Left colon (tissue), 2 donors: ENCODE measurements around the gene BCORL1. TPM values are rescaled to one million over a fixed set of nuclear protein-coding genes. Genes with fewer than 3 reads are reported as not detected.

Experiments
- ATAC-seq: fragments of 200-7000 bp; cut with Tn5 transposase; one replicate; pipeline ENCODE4 v1.9.1; 2020; ENCODE audit warnings: mild to moderate bottlenecking, moderate library complexity
- DNase-seq, 2 donors: peaks; one replicate each; pipeline ENCODE4 v3.0.0-alpha.2; 2020
- intact Hi-C, 2 donors: fragments of 100-400 bp; cut with DNase I in 1 of 2; cut with micrococcal nuclease in 1 of 2; formaldehyde crosslinking; loops; one replicate each; pipeline versions ENCODE4 v1.11.2 to v1.14.0; 2022; cut with DNase I, micrococcal nuclease
- total RNA-seq, 2 donors: library from RNA; stranded (reverse); fragmentation: NEBNext Ultra II Directional; extraction: Animal tissue kit (Norgen Biotek cat#: 25700); gene quantifications; one replicate each; pipeline ENCODE4 v1.2.1, GENCODE V29; 2021
- donor health status: DM: no; HTN: no; CAD: no.
- donor health status: DM: yes; HTN: yes; CAD: no.

The BCORL1 gene
- total RNA-seq, 2 donors from 2014 or later = 10.6 to 12.2 TPM

DNA sequence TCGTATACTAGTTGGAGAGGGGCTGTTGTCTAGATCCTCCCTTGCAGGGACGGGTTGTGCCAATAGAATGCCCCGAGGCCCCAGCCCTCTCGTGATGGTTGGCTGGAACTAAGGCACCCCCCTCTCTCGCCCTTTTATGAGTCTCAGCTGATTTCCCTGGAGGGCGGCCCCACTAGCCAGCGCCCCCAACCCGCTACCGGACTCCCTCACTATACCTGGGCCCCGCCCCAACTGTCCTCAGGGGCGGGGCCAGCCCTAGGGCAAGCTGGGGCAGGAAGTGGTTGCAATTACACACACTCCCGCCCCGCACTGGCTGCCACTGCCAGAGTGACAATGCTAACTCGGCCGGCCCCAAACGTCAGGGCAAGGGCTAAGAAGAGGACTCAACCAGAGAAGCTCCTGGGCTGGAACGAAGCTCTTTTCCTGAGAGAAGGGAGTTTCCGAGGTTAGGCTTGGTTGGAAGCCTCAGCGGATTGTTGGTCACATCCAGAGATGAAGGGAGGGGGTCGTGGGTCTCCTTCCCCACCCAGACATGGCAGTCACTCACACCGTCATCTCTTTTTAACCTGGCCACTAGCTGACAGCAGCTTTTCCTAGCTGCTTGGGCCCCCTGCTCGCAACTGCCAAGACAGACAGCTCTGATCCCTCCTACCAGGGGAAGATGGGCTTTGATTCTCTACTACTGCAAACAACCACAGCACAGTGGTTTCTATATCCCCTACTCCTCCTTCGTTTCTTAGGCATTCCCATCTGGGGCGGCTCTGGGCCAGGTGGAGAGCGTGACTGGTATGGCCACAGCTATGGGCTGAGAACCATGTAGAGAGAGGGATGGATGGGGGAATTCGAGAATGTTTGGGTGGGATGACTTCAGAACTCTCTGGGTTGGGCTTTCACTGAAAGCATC, 21.0 kb upstream of the BCORL1 start:
- intact Hi-C loops = no loop called here
- DNase-seq = peak; percentile 81 to 85
- ATAC-seq = peak; percentile 91

DNA sequence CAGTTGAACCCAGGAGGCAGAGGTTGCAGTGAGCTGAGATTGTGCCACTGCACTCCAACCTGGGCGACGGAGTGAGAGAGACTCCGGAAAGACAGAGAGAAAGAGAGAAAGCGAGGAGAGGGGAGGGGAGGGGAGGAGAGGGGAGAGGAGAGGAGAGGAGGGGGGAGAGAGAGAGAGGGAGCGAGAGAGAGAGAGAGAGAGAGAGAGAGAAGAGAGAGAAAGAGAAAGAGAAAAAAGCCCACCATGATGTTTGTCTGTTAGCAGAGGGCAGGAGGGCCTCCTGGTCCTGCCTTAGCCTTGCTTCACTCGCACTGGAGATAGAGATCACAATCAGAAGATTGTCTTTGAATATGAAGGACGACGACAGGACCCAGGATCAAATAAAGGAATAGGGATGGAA, 18.7 kb upstream of the BCORL1 start:
- no peak for DNase-seq
- ATAC-seq = no peak
- intact Hi-C loops = no loop called here

DNA sequence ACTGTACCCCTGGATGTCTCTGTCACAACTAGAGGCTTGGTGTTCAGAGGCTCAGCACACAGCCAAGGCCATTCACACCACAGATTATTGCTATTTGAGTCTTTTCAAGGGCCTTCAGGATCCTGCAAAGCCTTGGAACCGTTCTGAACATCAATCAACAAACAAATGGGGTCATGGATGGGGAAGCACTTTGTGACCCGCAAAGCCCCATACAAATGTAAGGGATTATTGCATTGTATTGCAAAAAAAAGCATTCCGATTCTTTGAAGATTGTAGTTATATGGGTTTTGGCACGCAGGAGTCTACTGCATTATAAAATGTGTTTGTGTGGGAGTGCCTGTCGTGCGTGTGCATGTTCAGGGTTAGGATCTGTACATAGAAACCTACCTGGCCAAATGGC, 17.3 kb upstream of the BCORL1 start:
- intact Hi-C loops = no loop called here
- no peak for DNase-seq
- ATAC-seq = no peak

DNA sequence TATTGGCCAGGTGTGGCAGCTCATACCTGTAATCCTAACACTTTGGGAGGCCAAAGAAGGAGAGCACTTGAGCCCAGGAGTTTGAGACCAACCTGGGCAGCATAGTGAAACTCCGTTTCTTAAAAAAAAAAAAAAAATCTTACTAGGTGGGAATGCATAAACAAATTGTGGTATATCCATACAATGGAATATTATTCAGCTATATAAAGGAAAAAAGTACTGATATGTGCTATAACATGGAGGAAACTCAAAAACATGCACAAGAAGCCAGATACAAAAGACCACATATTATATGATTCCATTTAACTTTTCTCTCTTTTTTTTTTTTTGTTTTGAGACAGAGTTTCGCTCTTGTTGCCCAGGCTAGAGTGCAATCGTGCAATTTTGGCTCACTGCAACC, 13.5 kb upstream of the BCORL1 start:
- DNase-seq (no peak), ATAC-seq (no peak)
- intact Hi-C loops = no loop called here

DNA sequence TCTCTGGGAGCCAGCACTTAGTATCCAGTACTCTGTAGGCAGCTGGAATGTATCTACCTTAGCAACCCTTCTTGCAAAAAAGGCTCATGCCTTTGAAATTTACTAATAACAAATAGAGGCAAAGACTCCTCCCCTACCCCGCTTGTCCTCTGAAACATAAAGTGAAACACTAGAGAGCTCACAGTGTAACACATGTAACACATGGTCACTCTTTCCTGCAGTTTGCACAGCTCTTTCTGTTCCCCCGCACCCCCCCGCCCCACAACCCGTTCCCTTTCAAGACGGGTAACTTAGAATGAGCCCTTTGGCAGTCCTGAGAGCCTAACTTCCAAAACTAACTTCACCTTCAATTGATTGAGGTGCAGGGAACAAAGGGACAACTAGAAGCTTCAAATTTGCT, 6.0 kb upstream of the BCORL1 start:
- no peak for ATAC-seq
- intact Hi-C loops = no loop called here

DNA sequence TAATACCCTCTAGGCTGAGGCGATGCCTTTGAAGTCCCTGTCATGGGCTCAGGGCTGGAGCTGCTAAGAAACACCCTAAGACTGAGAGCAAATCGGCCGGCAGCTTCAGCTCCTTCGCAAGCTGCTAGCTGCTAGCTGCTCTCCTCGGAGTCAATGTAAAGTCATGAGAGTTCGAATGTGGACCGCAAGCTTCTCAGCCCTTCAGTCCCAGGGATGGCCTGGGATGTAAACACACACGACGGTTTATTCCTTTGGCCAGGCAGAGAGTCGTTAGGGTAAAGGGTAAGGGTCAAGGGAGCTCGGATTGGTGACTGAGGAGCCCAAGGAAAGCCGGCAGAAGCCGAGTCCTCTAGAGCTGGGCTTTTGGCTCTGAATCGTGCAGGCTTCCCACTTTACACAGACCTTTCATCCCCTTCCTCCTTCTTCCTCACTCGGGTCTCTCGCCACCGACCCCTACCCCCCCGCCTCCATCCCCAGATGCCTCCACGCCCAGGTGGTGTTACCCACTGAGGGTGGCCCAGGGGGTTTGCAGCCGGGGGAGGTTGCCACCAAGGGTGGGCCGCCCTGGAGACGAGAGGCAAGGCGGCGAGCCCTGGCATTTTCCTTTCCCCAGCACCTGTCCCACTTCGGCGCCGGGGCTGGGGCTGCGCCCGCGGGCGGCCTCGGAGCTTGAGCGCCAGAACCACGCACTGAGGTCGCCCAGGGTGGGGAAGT, 3.1 kb upstream of the BCORL1 start:
- intact Hi-C loops = no loop called here
- no peak for ATAC-seq
- DNase-seq = peak in 1 of 2 donors; percentile 14

More for the DNA sequence above, 6.0 kb upstream of the BCORL1 start:
- DNase-seq = no peak

DNA sequence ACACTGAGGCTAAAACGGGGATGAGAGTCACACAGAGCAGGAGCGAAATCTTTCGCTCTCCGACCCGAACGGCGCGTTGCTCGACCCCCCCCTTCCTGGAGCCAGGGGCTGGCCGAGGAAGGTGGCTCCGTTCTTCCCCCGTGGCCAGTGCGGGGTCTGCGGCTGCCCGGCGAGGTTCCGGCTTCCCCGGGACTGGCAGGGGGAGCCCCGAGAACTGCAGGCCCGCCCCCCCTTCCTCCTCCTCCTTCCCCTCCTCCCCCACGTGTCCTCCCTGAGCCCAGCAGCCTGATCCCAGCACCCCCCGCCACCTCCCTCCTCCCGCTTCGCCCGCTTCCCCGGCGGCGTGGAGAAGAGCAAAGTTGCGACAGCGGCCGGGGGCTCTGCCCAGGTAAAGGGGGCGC, 2.4 kb upstream of the BCORL1 start:
- ATAC-seq (no peak), DNase-seq (peak; percentile 51 to 60)
- intact Hi-C loops = no loop called here

DNA sequence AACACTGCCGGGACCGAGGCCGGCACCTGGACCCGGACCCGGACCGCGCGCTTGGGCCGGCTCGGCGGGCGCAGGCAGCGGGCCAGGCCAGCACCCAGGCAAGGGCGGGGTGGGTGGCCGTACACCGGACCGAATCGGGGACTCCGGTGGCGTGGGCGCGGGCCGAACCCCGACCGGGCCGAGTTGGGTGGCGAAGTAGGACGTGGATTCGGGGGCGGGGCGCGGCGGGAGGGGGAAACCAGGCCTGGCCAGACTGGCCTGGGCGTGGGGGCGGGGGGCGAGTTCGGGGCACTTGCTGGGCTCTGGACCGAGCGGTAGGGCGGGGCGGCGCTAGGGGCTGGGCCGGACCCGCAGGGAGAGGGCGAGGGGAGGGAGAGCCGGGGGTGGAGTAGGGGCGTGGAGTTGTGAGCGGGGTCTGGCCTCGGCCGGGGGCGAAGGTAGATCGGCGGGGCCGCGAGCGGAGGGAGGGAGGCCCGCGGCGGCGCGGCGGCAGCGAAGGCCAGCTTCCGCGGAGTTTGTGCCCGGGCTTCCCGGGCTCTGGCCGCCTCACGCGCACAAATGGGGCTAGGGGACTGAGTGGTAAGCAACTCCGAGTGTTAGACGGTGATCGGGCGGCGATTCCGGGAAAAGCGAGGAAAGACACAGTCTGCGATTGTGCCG, 1.8 kb upstream of the BCORL1 start:
- intact Hi-C loops = no loop called here
- DNase-seq = peak; percentile 66 to 71
- ATAC-seq = peak; percentile 38

DNA sequence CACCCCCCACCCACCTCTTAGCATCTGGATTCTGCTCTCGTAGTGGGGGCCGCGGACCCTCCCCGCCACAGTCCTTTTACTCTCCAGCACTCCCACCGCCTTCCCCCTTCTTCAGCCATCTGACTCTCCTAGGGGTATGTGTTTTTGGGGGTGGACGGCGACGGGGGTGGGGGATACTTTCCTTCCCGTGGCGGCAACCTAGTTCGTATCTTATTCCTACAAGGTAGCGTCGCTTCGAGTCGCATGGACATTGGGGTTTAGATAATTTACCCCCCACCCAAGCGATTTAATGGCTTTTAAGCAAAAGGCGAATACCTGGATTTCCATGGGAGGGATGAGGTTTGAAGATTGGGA, 1.3 kb upstream of the BCORL1 start:
- intact Hi-C loops = no loop called here
- ATAC-seq (no peak), DNase-seq (no peak)

DNA sequence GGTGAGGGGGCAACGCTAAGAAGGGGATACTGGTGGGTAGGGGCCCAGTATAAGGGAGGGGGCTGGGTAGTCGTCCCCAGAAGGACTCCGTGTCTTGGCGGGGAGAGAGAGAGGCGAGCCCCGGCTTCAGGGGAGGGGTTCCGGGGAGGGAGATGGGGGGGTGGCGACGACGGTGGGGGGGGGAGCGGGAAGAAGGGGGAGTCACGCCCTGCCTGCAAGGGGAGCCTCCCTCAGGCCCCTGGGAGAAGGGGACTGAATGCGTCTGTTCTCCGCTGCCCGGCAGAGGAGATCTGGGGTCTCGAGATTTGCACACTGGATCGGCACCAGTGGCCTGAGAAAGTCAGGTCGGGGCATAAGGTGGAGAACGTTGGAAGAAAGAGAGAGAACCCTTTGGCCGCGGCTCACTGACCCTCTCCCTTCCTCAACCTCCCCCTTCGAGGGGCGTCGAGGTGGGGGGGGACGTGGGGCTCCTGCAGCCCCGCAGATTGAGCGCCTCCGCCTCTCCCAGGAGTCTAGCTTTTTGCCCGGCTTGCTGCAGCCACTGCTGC, 609 bp upstream of the BCORL1 start:
- ATAC-seq (no peak), DNase-seq (peak in 1 of 2 donors; percentile 33)
- intact Hi-C loops = no loop called here

DNA sequence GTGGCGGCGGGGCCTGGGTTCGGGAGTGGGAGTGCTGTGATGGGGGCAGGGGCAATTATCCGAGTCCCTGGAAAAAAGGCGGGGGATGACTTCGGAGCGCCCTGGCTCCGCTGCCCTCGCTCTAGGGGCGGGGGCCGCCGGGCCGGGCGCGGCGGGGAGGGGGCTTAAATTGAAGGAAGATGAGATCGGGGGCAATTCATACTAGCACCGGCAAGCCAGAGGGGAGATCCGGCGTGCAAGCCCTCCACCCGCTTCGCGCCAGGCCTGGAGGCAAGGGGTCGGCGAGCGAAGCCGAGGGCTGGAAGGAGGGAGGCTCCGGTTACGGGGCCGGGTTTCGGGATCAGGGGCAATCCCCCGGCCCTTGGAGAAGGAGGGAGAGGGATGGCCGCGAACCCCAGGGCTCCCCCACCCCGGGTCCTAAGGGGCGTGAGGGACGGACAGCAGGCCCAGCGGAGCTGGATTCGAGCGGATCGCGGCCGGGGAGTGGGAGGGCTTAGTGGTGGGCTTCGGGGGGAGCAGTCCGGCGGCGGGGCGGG, 1.2 kb downstream of the BCORL1 start:
- intact Hi-C loops = no loop called here
- ATAC-seq (no peak), DNase-seq (peak; percentile 24 to 31)

DNA sequence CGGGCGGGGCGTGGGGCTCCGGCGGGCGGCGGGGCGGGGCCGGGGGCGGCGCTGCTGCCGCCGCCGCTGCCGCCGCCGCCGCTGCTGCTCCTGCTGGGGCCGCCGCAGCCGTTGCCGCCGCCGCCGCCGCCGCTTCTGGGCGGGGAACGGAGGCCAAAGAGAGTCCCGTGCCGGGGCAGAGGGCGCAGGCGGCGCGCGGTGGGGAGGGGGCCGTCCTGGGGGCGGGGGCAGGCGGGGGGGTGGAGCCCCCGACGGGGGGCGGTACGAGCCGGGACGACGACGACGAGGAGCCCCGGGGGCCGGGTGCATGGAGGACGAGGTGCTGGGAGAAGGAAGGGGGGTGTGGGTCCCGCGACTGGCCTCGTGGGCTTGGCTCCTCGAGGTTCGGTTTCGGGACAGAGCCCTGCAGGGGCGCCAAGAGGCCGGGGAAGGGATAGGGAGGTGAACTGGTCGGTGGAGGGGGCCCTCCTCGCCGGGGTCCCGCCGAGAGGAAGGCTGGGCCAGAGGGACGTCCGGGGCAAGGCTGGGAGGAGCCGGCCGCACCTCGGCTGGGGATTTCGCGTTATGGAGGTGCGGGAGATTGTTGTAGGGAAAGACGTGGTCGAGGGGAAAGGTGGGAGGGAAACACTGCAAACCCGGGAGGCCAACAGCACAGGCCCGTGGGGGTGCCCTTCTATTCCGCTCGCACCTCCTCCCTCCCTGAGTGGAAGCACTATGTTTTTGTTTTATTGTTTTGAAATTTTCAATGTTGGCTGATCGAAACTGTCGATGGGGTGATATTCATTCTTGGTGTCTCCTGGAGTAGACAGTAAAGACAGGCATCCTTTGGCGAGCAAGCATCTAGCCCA, 1.9 kb downstream of the BCORL1 start:
- DNase-seq (peak; percentile 38 to 51), ATAC-seq (no peak)
- intact Hi-C loops = no loop called here

DNA sequence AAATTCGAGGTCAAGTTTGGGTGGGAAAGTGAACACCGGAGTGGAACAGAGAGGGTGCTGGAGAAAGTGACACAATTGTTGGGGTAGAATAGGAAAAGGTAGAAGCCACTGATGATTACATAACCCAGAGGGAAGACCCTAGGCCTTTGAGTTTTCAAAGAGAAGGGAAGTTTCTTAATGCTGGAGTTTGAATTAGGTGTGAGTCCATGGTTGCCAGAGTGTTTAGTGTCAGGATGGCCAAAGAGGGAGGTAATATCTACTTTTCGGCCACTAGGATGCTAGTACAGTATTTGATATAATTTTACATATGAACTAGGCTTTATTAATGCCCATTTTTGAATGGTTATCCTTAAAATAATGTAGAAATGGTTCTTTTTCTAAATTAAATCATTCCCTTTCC, 5.4 kb downstream of the BCORL1 start:
- DNase-seq (no peak), ATAC-seq (no peak)
- intact Hi-C loops = no loop called here

DNA sequence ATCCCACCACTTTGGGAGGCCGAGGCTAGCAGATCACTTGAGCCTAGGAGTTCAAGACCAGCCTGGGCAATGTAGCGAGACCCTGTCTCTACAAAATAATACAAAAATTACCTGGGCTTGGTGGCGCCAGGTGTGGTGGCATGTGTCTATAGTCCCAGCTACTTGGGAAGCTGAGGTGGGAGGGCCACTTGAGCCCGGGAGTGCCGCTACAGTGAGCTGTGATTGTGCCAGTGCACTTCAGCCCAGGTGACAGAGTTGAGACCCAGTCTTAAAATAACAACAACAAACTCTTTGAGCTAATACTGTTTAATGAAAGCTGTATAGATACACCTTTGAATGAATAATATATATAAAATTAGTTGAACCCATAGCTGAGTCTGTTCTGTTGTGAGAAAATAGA, 9.7 kb downstream of the BCORL1 start:
- no peak for ATAC-seq
- intact Hi-C loops = no loop called here

DNA sequence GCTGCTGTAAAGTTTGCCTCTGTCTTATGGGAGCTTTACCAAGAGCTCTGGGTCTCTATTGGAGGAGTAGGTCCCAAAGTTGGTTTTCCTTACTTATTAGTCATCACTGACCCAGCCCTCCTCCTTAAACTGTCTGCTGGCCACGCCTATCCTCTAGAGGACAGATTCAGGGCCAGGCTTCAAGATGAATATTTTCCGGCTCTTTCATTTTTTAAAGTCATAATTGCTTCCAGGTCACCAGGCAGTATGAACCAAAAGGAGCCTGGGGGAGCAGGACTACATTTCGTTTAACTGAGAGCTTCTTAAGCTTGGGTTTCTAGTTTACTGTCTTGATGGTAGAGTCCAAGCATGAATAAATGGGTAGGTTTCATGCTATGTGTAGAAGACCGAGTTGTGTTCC, 13.7 kb downstream of the BCORL1 start:
- DNase-seq (no peak), ATAC-seq (no peak)
- intact Hi-C loops = no loop called here

More for the DNA sequence above, 9.7 kb downstream of the BCORL1 start:
- DNase-seq = no peak

DNA sequence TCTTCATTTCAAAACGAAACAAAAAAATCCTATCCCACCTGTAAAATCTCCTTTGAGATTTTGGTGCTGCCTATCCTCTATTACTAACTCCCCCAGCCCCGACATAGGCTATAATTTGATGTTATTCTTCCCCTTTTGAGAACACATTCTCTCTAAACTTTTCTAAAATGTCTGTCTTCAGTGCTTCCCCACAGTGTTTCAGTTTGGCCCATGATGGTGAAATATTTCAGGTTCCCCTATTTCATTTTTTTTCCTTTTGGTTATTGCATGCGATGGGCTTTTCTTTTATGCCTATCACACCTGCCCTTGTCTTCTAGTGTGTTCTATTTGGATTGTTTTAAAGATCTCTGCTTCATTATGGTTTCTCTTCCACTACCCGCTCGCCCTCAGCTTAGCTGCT, 14.7 kb downstream of the BCORL1 start:
- DNase-seq (no peak), ATAC-seq (no peak)
- intact Hi-C loops = no loop called here

DNA sequence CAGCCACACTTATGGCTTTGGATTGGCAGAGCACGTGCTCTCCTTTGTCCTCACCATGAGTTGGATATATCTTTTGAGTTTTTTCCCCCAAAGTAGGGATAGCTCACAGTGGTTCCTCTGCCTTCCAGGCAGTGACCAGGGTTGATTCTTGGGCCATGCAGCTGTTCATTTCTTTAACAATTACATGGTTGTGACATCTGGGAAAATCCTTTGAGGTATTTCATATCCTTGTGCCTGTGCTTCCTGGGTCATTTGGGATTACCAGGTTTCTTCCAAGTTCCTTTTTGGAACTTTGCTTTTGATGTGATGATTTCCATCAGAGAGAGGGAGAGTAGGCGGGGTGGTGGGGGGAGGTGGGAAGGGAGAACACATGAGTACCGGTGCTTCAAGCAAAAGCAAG, 15.6 kb downstream of the BCORL1 start:
- no peak for DNase-seq
- ATAC-seq = no peak
- intact Hi-C loops = no loop called here

DNA sequence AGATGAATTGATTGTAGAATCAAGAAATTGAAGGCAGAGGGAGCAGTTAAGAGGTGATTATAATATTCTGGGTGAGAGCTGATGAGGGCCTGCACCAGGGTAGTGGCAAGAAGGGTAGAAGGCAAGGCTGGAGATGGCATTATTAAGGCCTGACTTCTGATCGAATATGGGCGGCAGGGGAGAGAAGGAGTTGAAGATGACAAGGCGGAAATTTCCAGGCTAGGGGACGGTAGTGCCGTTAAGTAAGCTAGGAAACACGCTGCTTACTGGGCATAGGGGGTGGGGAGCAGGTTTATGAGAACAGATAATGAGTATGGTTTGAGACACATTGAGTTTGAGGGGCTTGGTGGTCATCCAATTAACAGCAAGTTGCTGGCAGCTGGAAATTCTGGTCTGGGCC, 19.5 kb downstream of the BCORL1 start:
- intact Hi-C loops = no loop called here
- DNase-seq = no peak
- no peak for ATAC-seq
